GM23338 (cell line): Measurements from ENCODE around the gene SSTR1. TPM values are rescaled to one million over a fixed set of nuclear protein-coding genes. Genes with fewer than 3 reads are reported as not detected.

Experiments used
- ATAC-seq: fragments of 200-7000 bp; cut with Tn5 transposase; 3 replicates; pipeline ENCODE4 v1.9.1; 2020
- DNase-seq: peaks from one replicate; pipeline ENCODE4 v3.0.0-alpha.2; 2015; ENCODE audit warnings: low spot score
- H2AFZ ChIP-seq: fragments of 200-600 bp; sonication (generic); 2 replicates; pipeline ENCODE4 v1.8.0; 2016; ENCODE audit warnings: antibody characterized with exemption, mild to moderate bottlenecking, moderate library complexity
- H3F3A ChIP-seq: fragments of 200-600 bp; sonication (generic); replicated peaks from 2 replicates; pipeline ENCODE4 v1.8.0; 2017; ENCODE audit warnings: antibody characterized with exemption, mixed run types, low read depth
- H3K27ac ChIP-seq: fragments of 200-600 bp; sonication (generic); 2 replicates; pipeline ENCODE4 v1.6.1; 2016; ENCODE audit warnings: low read depth
- H3K27me3 ChIP-seq: fragments of 200-600 bp; sonication (generic); 2 replicates; pipeline ENCODE4 v1.8.0; 2016; ENCODE audit warnings: mild to moderate bottlenecking, mixed run types, moderate library complexity; ENCODE audit not compliant: insufficient read depth
- H3K36me3 ChIP-seq: fragments of 200-600 bp; sonication (generic); 2 replicates; pipeline ENCODE4 v1.8.0; 2016; ENCODE audit warnings: mild to moderate bottlenecking; ENCODE audit not compliant: insufficient read depth
- H3K4me1 ChIP-seq: fragments of 200-600 bp; sonication (generic); 2 replicates; pipeline ENCODE4 v1.8.0; 2016; ENCODE audit warnings: mild to moderate bottlenecking, moderate library complexity; ENCODE audit not compliant: insufficient read depth
- H3K4me2 ChIP-seq: fragments of 200-600 bp; sonication (generic); 2 replicates; pipeline ENCODE4 v1.7.1; 2017; ENCODE audit warnings: mixed run types
- H3K4me3 ChIP-seq: fragments of 200-600 bp; sonication (generic); 2 replicates; pipeline ENCODE4 v1.6.1; 2016; ENCODE audit warnings: mixed run types
- H3K79me2 ChIP-seq: fragments of 200-600 bp; sonication (generic); replicated peaks from 2 replicates; pipeline ENCODE4 v1.8.0; 2017; ENCODE audit warnings: mild to moderate bottlenecking; ENCODE audit not compliant: insufficient read depth
- H3K9me2 ChIP-seq: fragments of 200-600 bp; sonication (generic); 2 replicates; pipeline ENCODE4 v1.8.0; 2017; ENCODE audit not compliant: insufficient read depth
- H4K20me1 ChIP-seq: fragments of 200-600 bp; sonication (generic); replicated peaks from 2 replicates; pipeline ENCODE4 v1.8.0; 2017; ENCODE audit warnings: mild to moderate bottlenecking; ENCODE audit not compliant: insufficient read depth
- H3K27ac Mint-ChIP-seq: 2 replicates; pipeline ENCODE4 v1.8.0; 2020; ENCODE audit warnings: inconsistent platforms, mild to moderate bottlenecking, moderate library complexity, mixed read lengths
- H3K27me3 Mint-ChIP-seq: 3 replicates; pipeline ENCODE4 v1.8.0; 2022; ENCODE audit warnings: low read depth, mild to moderate bottlenecking, moderate library complexity, mixed read lengths, inconsistent platforms; ENCODE audit not compliant: insufficient read depth, poor library complexity
- H3K36me3 Mint-ChIP-seq: 3 replicates; pipeline ENCODE4 v1.8.0; 2021; ENCODE audit warnings: low read depth, mild to moderate bottlenecking, inconsistent platforms, moderate library complexity, mixed read lengths
- H3K4me1 Mint-ChIP-seq: 3 replicates; pipeline ENCODE4 v1.8.0; 2020; ENCODE audit warnings: mild to moderate bottlenecking, inconsistent platforms, mixed read lengths
- H3K4me3 Mint-ChIP-seq: 3 replicates; pipeline ENCODE4 v1.8.0; 2021; ENCODE audit warnings: moderate library complexity, mild to moderate bottlenecking, inconsistent platforms, mixed read lengths
- H3K9me3 Mint-ChIP-seq: 3 replicates; pipeline ENCODE4 v1.8.0; 2020; ENCODE audit warnings: moderate library complexity, mild to moderate bottlenecking, inconsistent platforms, mixed read lengths
- CREB1 ChIP-seq: fragments of 250-450 bp; sonication (Bioruptor Pico); IDR thresholded peaks from 2 replicates; pipeline ENCODE4 v1.5.0; 2020; ENCODE audit warnings: low read depth, mild to moderate bottlenecking, moderate library complexity
- CTCF ChIP-seq, 2 experiments: fragments of 200-600 bp in 1 of 2; sonication (generic) in 1 of 2; conservative IDR thresholded peaks; 2 replicates each; pipeline versions ENCODE4 v1.5.1 to v1.6.1; 2016 to 2017; ENCODE audit warnings: antibody characterized with exemption in 2 of 2, low read depth in 2 of 2, mild to moderate bottlenecking in 2 of 2, moderate library complexity in 1 of 2
- ETS1 ChIP-seq: IDR thresholded peaks from 2 replicates; pipeline ENCODE4 v1.6.1; 2016; ENCODE audit warnings: antibody characterized with exemption
- EZH2 ChIP-seq: fragments of 200-600 bp; sonication (generic); IDR thresholded peaks from one replicate; pipeline ENCODE4 v1.8.0; 2017; ENCODE audit warnings: antibody characterized with exemption, mild to moderate bottlenecking, low read depth; ENCODE audit not compliant: unreplicated experiment
- EZH2phosphoT487 ChIP-seq: fragments of 200-600 bp; sonication (generic); IDR thresholded peaks from one replicate; pipeline ENCODE4 v1.8.1; 2018; ENCODE audit warnings: antibody characterized with exemption; ENCODE audit not compliant: unreplicated experiment
- JUNB ChIP-seq: IDR thresholded peaks from one replicate; pipeline ENCODE4 v1.6.1; 2016; ENCODE audit warnings: antibody characterized with exemption; ENCODE audit not compliant: unreplicated experiment
- NANOG ChIP-seq: IDR thresholded peaks from 2 replicates; pipeline ENCODE4 v1.6.1; 2016; ENCODE audit warnings: antibody characterized with exemption, borderline replicate concordance
- POLR2AphosphoS5 ChIP-seq: IDR thresholded peaks from 2 replicates; pipeline ENCODE4 v1.6.1; 2016; ENCODE audit warnings: antibody characterized with exemption, low read depth
- REST ChIP-seq: IDR thresholded peaks from one replicate; pipeline ENCODE4 v1.6.1; 2018; ENCODE audit warnings: antibody characterized with exemption; ENCODE audit not compliant: unreplicated experiment
- STAT1 ChIP-seq: IDR thresholded peaks from one replicate; pipeline ENCODE4 v1.6.1; 2016; ENCODE audit warnings: antibody characterized with exemption; ENCODE audit not compliant: unreplicated experiment
- ZNF114 ChIP-seq: fragments of 250-450 bp; sonication (Bioruptor Pico); IDR thresholded peaks from 2 replicates; pipeline ENCODE4 v1.5.0; 2020; ENCODE audit warnings: mild to moderate bottlenecking, moderate library complexity
- ZNF331 ChIP-seq: fragments of 250-450 bp; sonication (Bioruptor Pico); IDR thresholded peaks from 2 replicates; pipeline ENCODE4 v1.5.0; 2020; ENCODE audit warnings: low read depth, mild to moderate bottlenecking, moderate library complexity
- ZNF462 ChIP-seq: fragments of 250-450 bp; sonication (Bioruptor Pico); IDR thresholded peaks from 2 replicates; pipeline ENCODE4 v1.5.0; 2020; ENCODE audit warnings: mild to moderate bottlenecking, moderate library complexity
- polyA plus RNA-seq: library from polyadenylated mRNA; unstranded; fragments of >200 nt; fragmentation: Nextera tagmentation; extraction: Ambion mirVana; gene quantifications from 2 replicates; pipeline ENCODE4 v1.2.1, GENCODE V29; 2016
- total RNA-seq: library from RNA; depleted of rRNA; stranded (reverse); fragments of >200 nt; shearing (Covaris generic); gene quantifications from 2 replicates; pipeline ENCODE4 v1.2.3, GENCODE V29; 2014

Gene SSTR1
- total and polyA plus RNA-seq, 2 experiments from 2014 or later, result 0.42 to 0.80 TPM

- TF ChIP-seq ZNF462 (CRISPR knock-in tag) (no peak), STAT1 (no peak), ZNF331 (no peak), CTCF (conservative IDR thresholded peaks at IDR 0.05; ENCODE audit: low read depth in 2 of 2) (no peak), JUNB (no peak), NANOG (no peak), ZNF114 (CRISPR knock-in tag) (no peak), POLR2AphosphoS5 (no peak), REST (no peak), ETS1 (no peak), EZH2phosphoT487 (no peak), EZH2 (no peak), CREB1 (no peak)
- peaks cover 6% of the 10 kb centered on the region; the same call in 1 of the 2 replicates for H3K4me1 ChIP-seq
- H3K4me1 Mint-ChIP-seq, result peaks cover 9% of the 10 kb centered on the region; the same call in 2 of the 3 replicates
- no peak overlapping the region for H3K27ac ChIP-seq
- H3K4me2 ChIP-seq, result no peak overlapping the region
- no peak overlapping the region for H3K27ac Mint-ChIP-seq
- H3K4me3 Mint-ChIP-seq, result no peak overlapping the region
- no peaks in the 10 kb centered on the region for H3K27me3 Mint-ChIP-seq
- H3K9me3 Mint-ChIP-seq, result no peaks in the 10 kb centered on the region; the same call in 2 of the 3 replicates
- H3F3A ChIP-seq, result no peaks in the 10 kb centered on the region
- H3K27me3 ChIP-seq, result no peaks in the 10 kb centered on the region
- H3K36me3 Mint-ChIP-seq, result peaks cover 8% of the 10 kb centered on the region
- no peaks in the 10 kb centered on the region for H3K79me2 ChIP-seq
- no peaks in the 10 kb centered on the region for H4K20me1 ChIP-seq
- H3K36me3 ChIP-seq, result no peaks in the 10 kb centered on the region
- no peaks in the 10 kb centered on the region; the same call in 1 of the 2 replicates for H3K9me2 ChIP-seq
- ATAC-seq (no peak), DNase-seq (no peak)
- no peak overlapping the region for H3K4me3 ChIP-seq
- H2AFZ ChIP-seq, result no peak overlapping the region
Measured at GRCh38 chr14:38168416-38168815, 39.3 kb upstream of the SSTR1 start.
